NCI-H2196 (cell line): Measurements from ENCODE around the gene AKAP5.

Experiments
- DNase-seq: peaks from one replicate; lab custom pipeline; 2025; ENCODE audit not compliant: unreplicated experiment; lab: John Stamatoyannopoulos, UW

Gene AKAP5

GRCh38 chr14:64459405-64460136 lies 5.7 kb upstream of the AKAP5 start:
- DNase-seq, result no peak

- DNase-seq, result no peak
Observed at GRCh38 chr14:64461221-64461620, 4.1 kb upstream of the AKAP5 start.

- DNase-seq, result no peak
Observed at GRCh38 chr14:64463195-64463594, 2.1 kb upstream of the AKAP5 start.

- no peak for DNase-seq
Observed at GRCh38 chr14:64463873-64464272, 1.4 kb upstream of the AKAP5 start.

GRCh38 chr14:64464651-64465050 lies 648 bp upstream of the AKAP5 start:
- DNase-seq, result no peak

- no peak for DNase-seq
Observed at GRCh38 chr14:64465831-64466554, 694 bp downstream of the AKAP5 start.

- no peak for DNase-seq
Observed at GRCh38 chr14:64467101-64467500, 1.8 kb downstream of the AKAP5 start.

GRCh38 chr14:64467566-64467965 lies 2.3 kb downstream of the AKAP5 start:
- DNase-seq, result no peak

- DNase-seq, result no peak
Observed at GRCh38 chr14:64468451-64468850, 3.2 kb downstream of the AKAP5 start.

- no peak for DNase-seq
Observed at GRCh38 chr14:64474041-64474440, 8.7 kb downstream of the AKAP5 start.

GRCh38 chr14:64474698-64475097 lies 9.4 kb downstream of the AKAP5 start:
- no peak for DNase-seq

- DNase-seq, result no peak
Observed at GRCh38 chr14:64475585-64476273, 10.4 kb downstream of the AKAP5 start.

GRCh38 chr14:64476438-64476837 lies 11.1 kb downstream of the AKAP5 start:
- no peak for DNase-seq

GRCh38 chr14:64478634-64479250 lies 13.4 kb downstream of the AKAP5 start:
- peak; percentile 35 for DNase-seq

GRCh38 chr14:64488590-64489099 lies 23.3 kb downstream of the AKAP5 start:
- no peak for DNase-seq

GRCh38 chr14:64491637-64492036 lies 26.3 kb downstream of the AKAP5 start:
- no peak for DNase-seq

GRCh38 chr14:64493455-64493854 lies 28.2 kb downstream of the AKAP5 start:
- DNase-seq, result no peak

GRCh38 chr14:64495252-64495651 lies 30.0 kb downstream of the AKAP5 start:
- no peak for DNase-seq

GRCh38 chr14:64496764-64497163 lies 31.5 kb downstream of the AKAP5 start:
- no peak for DNase-seq

GRCh38 chr14:64500088-64500487 lies 34.8 kb downstream of the AKAP5 start:
- DNase-seq, result no peak

GRCh38 chr14:64501411-64502171 lies 36.3 kb downstream of the AKAP5 start:
- DNase-seq, result peak; percentile 70
